Astrocyte (in vitro differentiated cells and primary cell): Measurements from ENCODE around the gene INPP4A. TPM values are rescaled to one million over a fixed set of nuclear protein-coding genes. Genes with fewer than 3 reads are reported as not detected.

ENCODE experiments used
- DNase-seq: peaks from one replicate; pipeline ENCODE4 v3.0.0-alpha.2; 2010; ENCODE audit warnings: low read depth
- FAIRE-seq: peaks from 2 replicates; lab custom pipeline; 2011; peaks lifted over from hg19 to GRCh38; lab: Jason Lieb, UNC
- H2AFZ ChIP-seq: 2 replicates; pipeline ENCODE4 v1.6.0; 2012; ENCODE audit warnings: low read depth, low read length, inconsistent platforms
- H3K27ac ChIP-seq: 2 replicates; pipeline ENCODE4 v1.5.1; 2011; ENCODE audit warnings: low read depth, low read length, inconsistent platforms
- H3K27me3 ChIP-seq: 2 replicates; pipeline ENCODE4 v1.6.0; 2011; ENCODE audit warnings: low read length, inconsistent platforms; ENCODE audit not compliant: insufficient read depth
- H3K36me3 ChIP-seq: 2 replicates; pipeline ENCODE4 v1.5.1; 2011; ENCODE audit warnings: low read length, inconsistent platforms; ENCODE audit not compliant: insufficient read depth
- H3K4me1 ChIP-seq: 2 replicates; pipeline ENCODE4 v1.5.1; 2011; ENCODE audit warnings: low read length, inconsistent platforms; ENCODE audit not compliant: insufficient read depth
- H3K4me2 ChIP-seq: 2 replicates; pipeline ENCODE4 v1.6.0; 2012; ENCODE audit warnings: low read length, inconsistent platforms
- H3K4me3 ChIP-seq: 2 replicates; pipeline ENCODE4 v1.5.1; 2011; ENCODE audit warnings: low read depth, mild to moderate bottlenecking, low read length, inconsistent platforms; ENCODE audit not compliant: insufficient read depth
- H3K79me2 ChIP-seq: 2 replicates; pipeline ENCODE4 v1.6.0; 2012; ENCODE audit warnings: mild to moderate bottlenecking, low read length, inconsistent platforms; ENCODE audit not compliant: insufficient read depth
- H3K9ac ChIP-seq: 2 replicates; pipeline ENCODE4 v1.6.0; 2012; ENCODE audit warnings: mild to moderate bottlenecking, low read length, inconsistent platforms
- H3K9me3 ChIP-seq: 2 replicates; pipeline ENCODE4 v1.5.1; 2012; ENCODE audit warnings: low read depth, mild to moderate bottlenecking, low read length, inconsistent platforms; ENCODE audit not compliant: insufficient read depth
- H4K20me1 ChIP-seq: 2 replicates; pipeline ENCODE4 v1.6.0; 2012; ENCODE audit warnings: low read length, inconsistent platforms; ENCODE audit not compliant: insufficient read depth
- H3K27ac Mint-ChIP-seq: one replicate; pipeline ENCODE4 v1.8.0; 2021; ENCODE audit warnings: mild to moderate bottlenecking, mixed read lengths; ENCODE audit not compliant: unreplicated experiment
- H3K27me3 Mint-ChIP-seq: one replicate; pipeline ENCODE4 v1.8.0; 2021; ENCODE audit warnings: low read depth, mixed read lengths; ENCODE audit not compliant: unreplicated experiment
- H3K36me3 Mint-ChIP-seq: one replicate; pipeline ENCODE4 v1.8.0; 2021; ENCODE audit warnings: low read depth, mixed read lengths; ENCODE audit not compliant: unreplicated experiment
- H3K4me1 Mint-ChIP-seq: one replicate; pipeline ENCODE4 v1.8.0; 2021; ENCODE audit warnings: low read depth, mixed read lengths; ENCODE audit not compliant: unreplicated experiment
- H3K4me3 Mint-ChIP-seq: one replicate; pipeline ENCODE4 v1.8.0; 2021; ENCODE audit warnings: mild to moderate bottlenecking, moderate library complexity, mixed read lengths; ENCODE audit not compliant: unreplicated experiment
- H3K9me3 Mint-ChIP-seq: one replicate; pipeline ENCODE4 v1.8.0; 2021; ENCODE audit warnings: mild to moderate bottlenecking, mixed read lengths; ENCODE audit not compliant: unreplicated experiment
- EZH2 ChIP-seq: IDR thresholded peaks from 2 replicates; pipeline ENCODE4 v1.6.1; 2012; ENCODE audit warnings: mild to moderate bottlenecking, low read length, inconsistent platforms; ENCODE audit not compliant: insufficient read depth
- total RNA-seq: library from RNA; stranded (reverse); gene quantifications from 2 replicates; pipeline ENCODE4 v1.2.1, GENCODE V29; 2021
- TF ChIP-seq, protein P1 (sequence below): IDR thresholded peaks from 2 replicates; pipeline ENCODE4 v1.5.1; 2011; ENCODE audit warnings: low read depth, mild to moderate bottlenecking, inconsistent platforms, low read length, moderate library complexity; ENCODE audit not compliant: insufficient read depth

Gene INPP4A
- total RNA-seq, 1 donor from 2014 or later = 19.4 TPM

GRCh38 chr2:98455494-98455976 is 10.9 kb downstream of the INPP4A start:
- H3K36me3 Mint-ChIP-seq = peaks cover 8% of the 10 kb centered on the region
- H3K4me1 ChIP-seq = peaks cover 3% of the 10 kb centered on the region
- H3K27me3 ChIP-seq = no peaks in the 10 kb centered on the region
- no peak overlapping the region for H3K27ac ChIP-seq
- H3K4me3 ChIP-seq = no peak overlapping the region
- no peak overlapping the region for H3K4me3 Mint-ChIP-seq
- H3K27me3 Mint-ChIP-seq = no peaks in the 10 kb centered on the region
- no peak overlapping the region for H2AFZ ChIP-seq
- no peaks in the 10 kb centered on the region for H3K36me3 ChIP-seq
- DNase-seq (no peak), FAIRE-seq (no peak)
- peaks cover 29% of the 10 kb centered on the region for H3K4me1 Mint-ChIP-seq
- no peak for TF ChIP-seq EZH2
- TF ChIP-seq, protein P1, sequence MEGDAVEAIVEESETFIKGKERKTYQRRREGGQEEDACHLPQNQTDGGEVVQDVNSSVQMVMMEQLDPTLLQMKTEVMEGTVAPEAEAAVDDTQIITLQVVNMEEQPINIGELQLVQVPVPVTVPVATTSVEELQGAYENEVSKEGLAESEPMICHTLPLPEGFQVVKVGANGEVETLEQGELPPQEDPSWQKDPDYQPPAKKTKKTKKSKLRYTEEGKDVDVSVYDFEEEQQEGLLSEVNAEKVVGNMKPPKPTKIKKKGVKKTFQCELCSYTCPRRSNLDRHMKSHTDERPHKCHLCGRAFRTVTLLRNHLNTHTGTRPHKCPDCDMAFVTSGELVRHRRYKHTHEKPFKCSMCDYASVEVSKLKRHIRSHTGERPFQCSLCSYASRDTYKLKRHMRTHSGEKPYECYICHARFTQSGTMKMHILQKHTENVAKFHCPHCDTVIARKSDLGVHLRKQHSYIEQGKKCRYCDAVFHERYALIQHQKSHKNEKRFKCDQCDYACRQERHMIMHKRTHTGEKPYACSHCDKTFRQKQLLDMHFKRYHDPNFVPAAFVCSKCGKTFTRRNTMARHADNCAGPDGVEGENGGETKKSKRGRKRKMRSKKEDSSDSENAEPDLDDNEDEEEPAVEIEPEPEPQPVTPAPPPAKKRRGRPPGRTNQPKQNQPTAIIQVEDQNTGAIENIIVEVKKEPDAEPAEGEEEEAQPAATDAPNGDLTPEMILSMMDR = no peak
- H3K4me2 ChIP-seq = no peak overlapping the region
- no peak overlapping the region for H3K9ac ChIP-seq
- peaks cover 2% of the 10 kb centered on the region for H3K9me3 Mint-ChIP-seq
- H4K20me1 ChIP-seq = peaks cover 62% of the 10 kb centered on the region
- H3K79me2 ChIP-seq = peaks cover 64% of the 10 kb centered on the region
- H3K27ac Mint-ChIP-seq = peak overlapping the region; percentile 63
- H3K9me3 ChIP-seq = no peaks in the 10 kb centered on the region

GRCh38 chr2:98457045-98457696 is 12.5 kb downstream of the INPP4A start:
- Histone ChIP-seq H3K4me1 (peaks cover 3% of the 10 kb centered on the region), H3K27ac (peak overlapping the region; percentile 35), H3K9me3 (no peaks in the 10 kb centered on the region), H3K9ac (no peak overlapping the region), H2AFZ (no peak overlapping the region), H3K79me2 (peaks cover 62% of the 10 kb centered on the region), H3K27me3 (no peaks in the 10 kb centered on the region), H3K36me3 (no peaks in the 10 kb centered on the region), H3K4me2 (no peak overlapping the region), H3K4me3 (no peak overlapping the region), H4K20me1 (peaks cover 60% of the 10 kb centered on the region)
- peaks cover 32% of the 10 kb centered on the region for H3K4me1 Mint-ChIP-seq
- H3K27ac Mint-ChIP-seq = peak overlapping the region; percentile 75
- TF ChIP-seq EZH2 = no peak
- TF ChIP-seq, protein P1 = no peak
- no peaks in the 10 kb centered on the region for H3K27me3 Mint-ChIP-seq
- H3K4me3 Mint-ChIP-seq = peak overlapping the region; percentile 50
- peak; percentile 75 for DNase-seq
- H3K9me3 Mint-ChIP-seq = no peaks in the 10 kb centered on the region
- peaks cover 10% of the 10 kb centered on the region for H3K36me3 Mint-ChIP-seq
- FAIRE-seq = no peak

GRCh38 chr2:98458207-98458606 is 13.5 kb downstream of the INPP4A start:
- FAIRE-seq = no peak
- Mint-ChIP-seq H3K36me3 (peaks cover 11% of the 10 kb centered on the region), H3K27me3 (no peaks in the 10 kb centered on the region), H3K27ac (peak overlapping the region; percentile 23), H3K4me3 (no peak overlapping the region), H3K9me3 (no peaks in the 10 kb centered on the region), H3K4me1 (peaks cover 32% of the 10 kb centered on the region)
- TF ChIP-seq, protein P1 = no peak
- no peak for TF ChIP-seq EZH2
- no peak for DNase-seq
- H3K4me2 ChIP-seq = no peak overlapping the region
- peaks cover 3% of the 10 kb centered on the region for H3K4me1 ChIP-seq
- H4K20me1 ChIP-seq = peaks cover 53% of the 10 kb centered on the region
- peaks cover 55% of the 10 kb centered on the region for H3K79me2 ChIP-seq
- no peak overlapping the region for H3K27ac ChIP-seq
- no peaks in the 10 kb centered on the region for H3K36me3 ChIP-seq
- H3K9me3 ChIP-seq = no peaks in the 10 kb centered on the region
- no peak overlapping the region for H3K9ac ChIP-seq
- no peaks in the 10 kb centered on the region for H3K27me3 ChIP-seq
- H3K4me3 ChIP-seq = no peak overlapping the region
- H2AFZ ChIP-seq = no peak overlapping the region
